WERI-Rb-1 (cell line): Measurements from ENCODE around the gene EPHA2.

Experiments used
- DNase-seq: peaks from one replicate; pipeline ENCODE4 v3.0.0-alpha.2; 2020
- H3K27ac ChIP-seq: fragments of 250-450 bp; sonication (Bioruptor Pico); 2 replicates; pipeline ENCODE4 v1.5.1; 2020; ENCODE audit warnings: mild to moderate bottlenecking, moderate library complexity
- H3K27me3 ChIP-seq: fragments of 250-450 bp; sonication (Bioruptor Pico); 2 replicates; pipeline ENCODE4 v1.5.1; 2021; ENCODE audit warnings: mild to moderate bottlenecking, low read depth, moderate library complexity; ENCODE audit not compliant: insufficient read depth, severe bottlenecking
- H3K36me3 ChIP-seq: fragments of 250-450 bp; sonication (Bioruptor Pico); 2 replicates; pipeline ENCODE4 v1.5.1; 2020; ENCODE audit warnings: mild to moderate bottlenecking, moderate library complexity
- H3K4me3 ChIP-seq: 2 replicates; pipeline ENCODE4 v1.5.1; 2011; ENCODE audit warnings: low read depth, mild to moderate bottlenecking, control low read depth, low read length
- H3K9me3 ChIP-seq: fragments of 250-450 bp; sonication (Bioruptor Pico); 2 replicates; pipeline ENCODE4 v1.5.1; 2021; ENCODE audit warnings: mild to moderate bottlenecking, moderate library complexity; ENCODE audit not compliant: severe bottlenecking
- CTCF ChIP-seq: IDR thresholded peaks from 2 replicates; pipeline ENCODE4 v1.5.1; 2011; ENCODE audit warnings: low read depth, mild to moderate bottlenecking, control low read depth, inconsistent platforms, low read length

The EPHA2 gene

GRCh38 chr1:16162163-16162822 is 6.4 kb upstream of the EPHA2 start:
- H3K4me3 ChIP-seq: no peak overlapping the region
- H3K9me3 ChIP-seq: no peaks in the 10 kb centered on the region
- no peak for DNase-seq
- TF ChIP-seq CTCF: no peak
- no peak overlapping the region for H3K27ac ChIP-seq
- H3K27me3 ChIP-seq: no peaks in the 10 kb centered on the region
- H3K36me3 ChIP-seq: no peaks in the 10 kb centered on the region

GRCh38 chr1:16161717-16162116 is 5.8 kb upstream of the EPHA2 start:
- no peaks in the 10 kb centered on the region for H3K36me3 ChIP-seq
- H3K27me3 ChIP-seq: no peaks in the 10 kb centered on the region
- H3K9me3 ChIP-seq: no peaks in the 10 kb centered on the region
- H3K27ac ChIP-seq: no peak overlapping the region
- TF ChIP-seq CTCF: no peak
- H3K4me3 ChIP-seq: no peak overlapping the region
- no peak for DNase-seq

GRCh38 chr1:16158993-16159831 is 3.3 kb upstream of the EPHA2 start:
- no peak for DNase-seq
- Histone ChIP-seq H3K9me3 (no peaks in the 10 kb centered on the region), H3K36me3 (no peaks in the 10 kb centered on the region), H3K27ac (no peak overlapping the region), H3K27me3 (peaks cover 23% of the 10 kb centered on the region), H3K4me3 (no peak overlapping the region)
- no peak for TF ChIP-seq CTCF

GRCh38 chr1:16158025-16158424 is 2.2 kb upstream of the EPHA2 start:
- TF ChIP-seq CTCF: no peak
- Histone ChIP-seq H3K4me3 (no peak overlapping the region), H3K9me3 (no peaks in the 10 kb centered on the region), H3K27me3 (peaks cover 31% of the 10 kb centered on the region), H3K27ac (no peak overlapping the region), H3K36me3 (no peaks in the 10 kb centered on the region)
- no peak for DNase-seq

- peaks cover 31% of the 10 kb centered on the region for H3K27me3 ChIP-seq
- no peak overlapping the region for H3K27ac ChIP-seq
- no peaks in the 10 kb centered on the region for H3K9me3 ChIP-seq
- TF ChIP-seq CTCF: no peak
- no peak overlapping the region for H3K4me3 ChIP-seq
- H3K36me3 ChIP-seq: no peaks in the 10 kb centered on the region
- DNase-seq: no peak
Measured at GRCh38 chr1:16156848-16157495, 1.1 kb upstream of the EPHA2 start.
